H9 (cell line): Measurements from ENCODE around the gene CAMK1G. TPM values are rescaled to one million over a fixed set of nuclear protein-coding genes. Genes with fewer than 3 reads are reported as not detected.

Experiments
- DNase-seq: peaks from one replicate; pipeline ENCODE4 v3.0.0-alpha.2; 2017
- H2AFZ ChIP-seq: one replicate; pipeline ENCODE4 v1.6.1; 2013; ENCODE audit warnings: mild to moderate bottlenecking, low read length, control low read depth, moderate library complexity
- H2AK5ac ChIP-seq: 2 replicates; pipeline ENCODE4 v1.6.1; 2013; ENCODE audit warnings: low read length, control low read depth, mixed read lengths; ENCODE audit not compliant: insufficient read length
- H2BK120ac ChIP-seq: one replicate; pipeline ENCODE4 v1.6.1; 2013; ENCODE audit warnings: low read depth, mild to moderate bottlenecking, low read length, control low read depth, inconsistent platforms; ENCODE audit not compliant: poor library complexity, severe bottlenecking
- H2BK12ac ChIP-seq: 2 replicates; pipeline ENCODE4 v1.6.1; 2013; ENCODE audit warnings: low read length, control low read depth, mixed read lengths, low read depth; ENCODE audit not compliant: insufficient read length
- H2BK15ac ChIP-seq: 2 replicates; pipeline ENCODE4 v1.6.1; 2013; ENCODE audit warnings: low read depth, low read length, control low read depth
- H2BK20ac ChIP-seq: one replicate; pipeline ENCODE4 v1.6.1; 2013; ENCODE audit warnings: low read depth, mild to moderate bottlenecking, low read length, control low read depth, inconsistent platforms; ENCODE audit not compliant: poor library complexity, severe bottlenecking
- H2BK5ac ChIP-seq: 2 replicates; pipeline ENCODE4 v1.6.1; 2013; ENCODE audit warnings: low read length, control low read depth, mixed read lengths; ENCODE audit not compliant: insufficient read length
- H3K14ac ChIP-seq: 2 replicates; pipeline ENCODE4 v1.6.1; 2013; ENCODE audit warnings: low read length, control low read depth; ENCODE audit not compliant: insufficient read depth
- H3K18ac ChIP-seq: 2 replicates; pipeline ENCODE4 v1.6.1; 2013; ENCODE audit warnings: low read depth, mild to moderate bottlenecking, mixed read lengths, low read length, control low read depth; ENCODE audit not compliant: insufficient read length
- H3K23ac ChIP-seq: 2 replicates; pipeline ENCODE4 v1.6.1; 2013; ENCODE audit warnings: low read length, control low read depth, mixed read lengths, low read depth; ENCODE audit not compliant: insufficient read length
- H3K23me2 ChIP-seq: 2 replicates; pipeline ENCODE4 v1.6.1; 2013; ENCODE audit warnings: low read depth, mild to moderate bottlenecking, mixed read lengths, low read length, control low read depth; ENCODE audit not compliant: insufficient read length, poor library complexity, severe bottlenecking
- H3K27ac ChIP-seq: 2 replicates; pipeline ENCODE4 v1.5.1; 2013; ENCODE audit warnings: low read length, control low read depth, mixed read lengths, low read depth; ENCODE audit not compliant: insufficient read length
- H3K27me3 ChIP-seq: 2 replicates; pipeline ENCODE4 v1.6.1; 2013; ENCODE audit warnings: low read length, control low read depth, inconsistent platforms; ENCODE audit not compliant: insufficient read depth
- H3K4ac ChIP-seq: 2 replicates; pipeline ENCODE4 v1.6.1; 2013; ENCODE audit warnings: low read depth, mild to moderate bottlenecking, control low read depth, inconsistent platforms, low read length, moderate library complexity
- H3K4me1 ChIP-seq: 2 replicates; pipeline ENCODE4 v1.6.1; 2013; ENCODE audit warnings: low read length, control low read depth, inconsistent platforms; ENCODE audit not compliant: insufficient read depth
- H3K4me2 ChIP-seq: 2 replicates; pipeline ENCODE4 v1.6.1; 2013; ENCODE audit warnings: low read length, control low read depth, mixed read lengths; ENCODE audit not compliant: insufficient read length, insufficient read depth
- H3K56ac ChIP-seq: 2 replicates; pipeline ENCODE4 v1.6.1; 2013; ENCODE audit warnings: low read depth, mild to moderate bottlenecking, mixed read lengths, low read length, control low read depth; ENCODE audit not compliant: insufficient read length
- H3K79me1 ChIP-seq: 2 replicates; pipeline ENCODE4 v1.6.1; 2013; ENCODE audit warnings: low read depth, mild to moderate bottlenecking, moderate library complexity, low read length, control low read depth, inconsistent platforms; ENCODE audit not compliant: insufficient read depth, poor library complexity, severe bottlenecking
- H3K79me2 ChIP-seq: 2 replicates; pipeline ENCODE4 v1.6.1; 2013; ENCODE audit warnings: low read length, control low read depth, inconsistent platforms; ENCODE audit not compliant: insufficient read depth
- H3K9ac ChIP-seq: 2 replicates; pipeline ENCODE4 v1.6.1; 2013; ENCODE audit warnings: low read length, control low read depth, mixed read lengths; ENCODE audit not compliant: insufficient read length; ENCODE audit errors: extremely low read depth
- H3K9me3 ChIP-seq: one replicate; pipeline ENCODE4 v1.6.1; 2013; ENCODE audit warnings: low read depth, low read length, inconsistent platforms; ENCODE audit not compliant: control insufficient read depth
- H3T11ph ChIP-seq: one replicate; pipeline ENCODE4 v1.6.1; 2013; ENCODE audit warnings: mild to moderate bottlenecking, low read length, control low read depth, inconsistent platforms
- H4K20me1 ChIP-seq: one replicate; pipeline ENCODE4 v1.6.1; 2013; ENCODE audit not compliant: control insufficient read depth, insufficient read length, insufficient read depth
- H4K5ac ChIP-seq: 2 replicates; pipeline ENCODE4 v1.6.1; 2013; ENCODE audit warnings: low read depth, mild to moderate bottlenecking, mixed read lengths, low read length, control low read depth; ENCODE audit not compliant: insufficient read length
- H4K8ac ChIP-seq: replicated peaks from 2 replicates; pipeline ENCODE4 v1.6.1; 2013; ENCODE audit warnings: low read length, control low read depth, mixed read lengths, low read depth; ENCODE audit not compliant: insufficient read length
- H4K91ac ChIP-seq: 2 replicates; pipeline ENCODE4 v1.6.1; 2013; ENCODE audit warnings: low read depth, mild to moderate bottlenecking, moderate library complexity, mixed read lengths, low read length, control low read depth; ENCODE audit not compliant: insufficient read length
- H3K27ac Mint-ChIP-seq, 3 experiments: 2 replicates in 2 of 3; 3 replicates in 1 of 3; pipeline ENCODE4 v1.8.0; 2020 to 2021; ENCODE audit warnings: mixed read lengths in 3 of 3, mild to moderate bottlenecking in 1 of 3, moderate library complexity in 1 of 3
- H3K27me3 Mint-ChIP-seq: 2 replicates; pipeline ENCODE4 v1.8.0; 2021; ENCODE audit warnings: low read depth, mild to moderate bottlenecking, moderate library complexity, mixed read lengths
- H3K36me3 Mint-ChIP-seq, 3 experiments: 2 replicates in 2 of 3; 3 replicates in 1 of 3; pipeline ENCODE4 v1.8.0; 2020 to 2021; ENCODE audit warnings: low read depth in 3 of 3, mixed read lengths in 3 of 3; ENCODE audit not compliant: insufficient read depth in 1 of 3
- H3K4me1 Mint-ChIP-seq, 2 experiments: 2 replicates each; pipeline ENCODE4 v1.8.0; 2020; ENCODE audit warnings: mixed read lengths in 2 of 2
- H3K4me3 Mint-ChIP-seq, 2 experiments: 2 replicates in 1 of 2; 3 replicates in 1 of 2; pipeline ENCODE4 v1.8.0; 2020 to 2021; ENCODE audit warnings: mild to moderate bottlenecking in 2 of 2, mixed read lengths in 2 of 2, moderate library complexity in 1 of 2
- H3K9me3 Mint-ChIP-seq, 2 experiments: 2 replicates in 1 of 2; 3 replicates in 1 of 2; pipeline ENCODE4 v1.8.0; 2020; ENCODE audit warnings: mild to moderate bottlenecking in 2 of 2, mixed read lengths in 2 of 2, moderate library complexity in 1 of 2
- WGBS: extraction: QIAGEN DNeasy Blood & Tissue Kit; methylation state at CpG from one replicate; pipeline ENCODE4 v1.1.7; 2013; ENCODE audit warnings: missing lambda C conversion rate, low lambda C conversion rate, mixed read lengths; ENCODE audit not compliant: insufficient read length; ENCODE audit errors: extremely low coverage; 5-methylcytosine and 5-hydroxymethylcytosine counted together
- total RNA-seq: library from RNA; stranded (reverse); gene quantifications from 2 replicates; pipeline ENCODE4 v1.2.1, GENCODE V29; 2021
- TF ChIP-seq, protein P1 (sequence below): fragments of 200-600 bp; sonication (generic); conservative IDR thresholded peaks from 3 replicates; pipeline ENCODE4 v1.8.0; 2021; ENCODE audit warnings: antibody characterized with exemption, mild to moderate bottlenecking

Gene CAMK1G
- total RNA-seq, 1 experiment from 2014 or later: 0.28 TPM

DNA sequence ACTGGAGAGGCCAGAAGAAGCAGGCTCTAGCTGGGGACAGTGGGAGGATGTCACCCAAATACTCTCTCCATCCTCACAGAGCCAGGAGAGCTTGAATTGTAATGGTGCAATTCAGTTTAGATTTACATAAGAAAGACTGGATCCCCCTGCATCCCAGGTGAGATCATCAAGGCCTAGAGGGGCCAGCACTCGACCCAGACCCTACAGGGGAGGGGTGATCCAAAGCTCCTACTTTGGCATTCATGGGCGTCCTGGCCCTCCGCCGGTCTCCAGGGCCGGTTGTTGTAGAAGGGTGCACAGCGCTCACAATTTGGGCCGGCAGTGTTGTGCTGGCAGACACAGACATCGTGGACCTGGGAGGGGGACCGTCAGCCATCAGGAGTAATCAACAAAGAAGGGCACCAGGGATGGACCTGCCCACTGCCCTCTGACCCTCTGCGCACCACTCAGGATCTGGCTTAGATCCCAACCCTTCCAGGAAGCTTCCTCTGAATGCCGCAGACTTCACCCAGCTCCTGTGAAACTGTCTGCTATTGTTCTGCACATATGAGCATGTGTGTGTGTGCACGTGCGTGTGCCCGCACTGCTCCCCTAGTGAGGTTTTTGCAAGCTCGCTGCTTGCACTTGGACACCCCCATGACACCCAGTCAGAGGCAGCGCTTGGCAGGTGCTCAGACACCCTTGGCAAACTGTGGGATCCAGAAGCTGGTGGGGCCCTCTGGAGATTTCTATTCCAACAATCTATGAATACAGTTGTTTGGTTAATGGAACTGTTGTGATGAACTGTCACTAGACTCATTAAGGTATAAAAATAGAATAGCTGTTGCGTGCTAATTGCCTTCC lies 47.1 kb downstream of the CAMK1G start:
- Histone ChIP-seq H3T11ph (no peak overlapping the region), H3K23ac (no peak overlapping the region), H2BK120ac (no peak overlapping the region), H2BK12ac (no peak overlapping the region), H3K79me2 (no peaks in the 10 kb centered on the region), H3K23me2 (no peaks in the 10 kb centered on the region), H3K14ac (no peak overlapping the region; the same call in 1 of the 2 replicates), H2BK5ac (no peak overlapping the region), H2BK20ac (no peak overlapping the region), H3K79me1 (no peaks in the 10 kb centered on the region), H2AFZ (no peak overlapping the region), H3K9ac (no peak overlapping the region), H3K18ac (no peak overlapping the region), H4K91ac (no peak overlapping the region), H3K56ac (no peak overlapping the region), H3K9me3 (no peaks in the 10 kb centered on the region), H3K4me2 (no peak overlapping the region), H3K27ac (no peak overlapping the region), H3K4ac (no peak overlapping the region), H4K8ac (no peak overlapping the region), H3K4me1 (no peaks in the 10 kb centered on the region; the same call in 1 of the 2 replicates), H4K20me1 (no peaks in the 10 kb centered on the region), H4K5ac (no peak overlapping the region), H2BK15ac (no peak overlapping the region), H2AK5ac (no peak overlapping the region), H3K27me3 (no peaks in the 10 kb centered on the region)
- H3K27me3 Mint-ChIP-seq: peaks cover 8% of the 10 kb centered on the region
- H3K4me3 Mint-ChIP-seq: no peak overlapping the region
- H3K9me3 Mint-ChIP-seq: no peaks in the 10 kb centered on the region
- peak; percentile 72 for DNase-seq
- TF ChIP-seq, protein P1, sequence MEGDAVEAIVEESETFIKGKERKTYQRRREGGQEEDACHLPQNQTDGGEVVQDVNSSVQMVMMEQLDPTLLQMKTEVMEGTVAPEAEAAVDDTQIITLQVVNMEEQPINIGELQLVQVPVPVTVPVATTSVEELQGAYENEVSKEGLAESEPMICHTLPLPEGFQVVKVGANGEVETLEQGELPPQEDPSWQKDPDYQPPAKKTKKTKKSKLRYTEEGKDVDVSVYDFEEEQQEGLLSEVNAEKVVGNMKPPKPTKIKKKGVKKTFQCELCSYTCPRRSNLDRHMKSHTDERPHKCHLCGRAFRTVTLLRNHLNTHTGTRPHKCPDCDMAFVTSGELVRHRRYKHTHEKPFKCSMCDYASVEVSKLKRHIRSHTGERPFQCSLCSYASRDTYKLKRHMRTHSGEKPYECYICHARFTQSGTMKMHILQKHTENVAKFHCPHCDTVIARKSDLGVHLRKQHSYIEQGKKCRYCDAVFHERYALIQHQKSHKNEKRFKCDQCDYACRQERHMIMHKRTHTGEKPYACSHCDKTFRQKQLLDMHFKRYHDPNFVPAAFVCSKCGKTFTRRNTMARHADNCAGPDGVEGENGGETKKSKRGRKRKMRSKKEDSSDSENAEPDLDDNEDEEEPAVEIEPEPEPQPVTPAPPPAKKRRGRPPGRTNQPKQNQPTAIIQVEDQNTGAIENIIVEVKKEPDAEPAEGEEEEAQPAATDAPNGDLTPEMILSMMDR: no peak
- H3K36me3 Mint-ChIP-seq: no peaks in the 10 kb centered on the region
- no peak overlapping the region for H3K27ac Mint-ChIP-seq
- peaks cover 32 to 34% of the 10 kb centered on the region in 2 experiments for H3K4me1 Mint-ChIP-seq
- WGBS: no CpG with 5 or more reads among the region's 17 CpGs
